ENCODE data around the gene COL4A1. TPM values are rescaled to one million over a fixed set of nuclear protein-coding genes. Genes with fewer than 3 reads are reported as not detected.

The COL4A1 gene
- total RNA-seq, 3 donors from 2014 or later: 19.0 to 308 (median 61.9) TPM

DNA sequence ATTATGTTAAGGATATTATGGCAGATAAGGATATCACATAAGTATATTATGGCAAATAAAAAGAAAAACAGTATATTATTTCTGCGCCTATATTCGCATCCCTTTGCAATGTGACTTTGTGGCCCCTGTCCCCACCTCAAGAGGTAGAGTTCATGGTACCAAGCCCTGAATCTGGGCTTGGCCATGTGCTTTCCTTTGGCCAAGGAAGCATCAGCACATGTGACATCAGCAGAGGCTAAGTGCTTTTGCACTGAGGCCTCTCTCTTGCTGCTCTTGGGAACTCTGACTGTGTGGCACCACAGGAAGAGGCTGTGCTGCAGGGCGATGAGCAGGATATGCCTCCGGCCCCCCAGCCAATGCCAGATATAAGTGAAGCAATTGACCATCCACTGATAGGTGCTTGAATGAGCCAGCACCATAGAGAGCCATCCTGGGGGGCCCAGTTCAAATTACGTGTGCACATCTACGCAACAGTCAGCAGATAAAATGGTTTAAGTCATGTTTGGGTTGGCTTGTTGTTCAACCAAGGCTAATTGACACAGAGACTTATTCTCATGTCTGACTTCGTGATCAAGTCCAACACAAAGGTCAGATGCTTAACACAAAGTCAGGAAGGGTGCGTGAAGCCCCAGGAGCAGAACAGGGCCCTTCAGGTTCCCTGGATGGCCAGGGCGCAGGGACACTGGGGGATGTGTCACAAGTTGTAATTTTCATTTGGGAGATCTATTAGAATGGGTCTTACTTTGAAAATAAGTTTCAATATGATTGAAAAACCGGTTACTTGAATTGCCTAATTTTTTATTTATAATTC, 173.3 kb downstream of the COL4A1 start:
- Histone ChIP-seq H3K4me1 (ENCODE audit: low read depth) (peaks cover 5% of the 10 kb centered on the region), H3K36me3 (ENCODE audit: low read depth) (no peaks in the 10 kb centered on the region), H3K4me3 (no peak overlapping the region), H3K9me3 (no peaks in the 10 kb centered on the region)
- no peak for ATAC-seq
- DNase-seq: no peak
- TF ChIP-seq, protein P1, sequence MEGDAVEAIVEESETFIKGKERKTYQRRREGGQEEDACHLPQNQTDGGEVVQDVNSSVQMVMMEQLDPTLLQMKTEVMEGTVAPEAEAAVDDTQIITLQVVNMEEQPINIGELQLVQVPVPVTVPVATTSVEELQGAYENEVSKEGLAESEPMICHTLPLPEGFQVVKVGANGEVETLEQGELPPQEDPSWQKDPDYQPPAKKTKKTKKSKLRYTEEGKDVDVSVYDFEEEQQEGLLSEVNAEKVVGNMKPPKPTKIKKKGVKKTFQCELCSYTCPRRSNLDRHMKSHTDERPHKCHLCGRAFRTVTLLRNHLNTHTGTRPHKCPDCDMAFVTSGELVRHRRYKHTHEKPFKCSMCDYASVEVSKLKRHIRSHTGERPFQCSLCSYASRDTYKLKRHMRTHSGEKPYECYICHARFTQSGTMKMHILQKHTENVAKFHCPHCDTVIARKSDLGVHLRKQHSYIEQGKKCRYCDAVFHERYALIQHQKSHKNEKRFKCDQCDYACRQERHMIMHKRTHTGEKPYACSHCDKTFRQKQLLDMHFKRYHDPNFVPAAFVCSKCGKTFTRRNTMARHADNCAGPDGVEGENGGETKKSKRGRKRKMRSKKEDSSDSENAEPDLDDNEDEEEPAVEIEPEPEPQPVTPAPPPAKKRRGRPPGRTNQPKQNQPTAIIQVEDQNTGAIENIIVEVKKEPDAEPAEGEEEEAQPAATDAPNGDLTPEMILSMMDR (IDR thresholded peaks at IDR 0.05): no peak
- intact Hi-C loops (cut with DNase I, micrococcal nuclease): no loop called here

DNA sequence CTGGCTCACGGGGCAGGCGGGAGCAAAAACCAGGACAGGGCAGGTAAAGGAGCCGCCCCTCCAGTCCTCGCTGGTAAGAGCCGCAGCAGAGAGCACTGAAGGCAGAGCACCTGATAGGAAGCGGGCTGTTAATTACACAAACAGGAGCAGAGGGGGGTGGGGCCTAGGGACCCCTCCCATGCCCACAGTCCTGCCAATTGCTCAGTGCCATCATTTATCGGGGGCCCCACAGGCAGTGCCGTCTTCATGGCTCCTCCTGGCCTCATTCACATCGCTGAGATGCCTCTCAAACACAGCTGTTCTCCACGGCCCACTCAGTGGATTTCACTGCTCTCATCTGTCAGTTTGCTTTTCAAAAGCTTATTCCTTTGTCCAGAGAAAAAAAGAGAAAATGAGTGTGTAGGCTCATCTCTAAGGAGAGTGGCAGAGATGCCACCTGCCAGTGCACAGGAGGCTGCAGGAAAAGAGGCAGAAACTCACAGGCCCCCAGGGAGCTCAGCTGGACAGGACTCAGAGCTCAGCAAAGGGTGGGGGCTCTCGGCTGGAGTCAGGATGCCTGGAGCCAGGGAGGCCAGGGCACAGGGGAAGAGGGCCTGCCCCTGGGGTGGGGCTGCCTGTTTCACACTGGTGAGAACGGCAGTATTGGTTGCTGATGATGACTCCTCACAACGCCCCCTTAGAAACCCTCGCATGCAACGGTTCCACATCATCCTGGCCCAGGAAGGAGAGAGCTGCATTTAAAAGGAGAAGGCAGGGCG, 174.6 kb downstream of the COL4A1 start:
- intact Hi-C loops (cut with DNase I, micrococcal nuclease): no loop called here
- no peaks in the 10 kb centered on the region for H3K9me3 ChIP-seq
- H3K4me1 ChIP-seq (ENCODE audit: low read depth): peaks cover under 1% of the 10 kb centered on the region
- DNase-seq (no peak), ATAC-seq (no peak)
- TF ChIP-seq, protein P1 (IDR thresholded peaks at IDR 0.05): no peak
- no peaks in the 10 kb centered on the region for H3K36me3 ChIP-seq (ENCODE audit: low read depth)
- no peak overlapping the region for H3K4me3 ChIP-seq

DNA sequence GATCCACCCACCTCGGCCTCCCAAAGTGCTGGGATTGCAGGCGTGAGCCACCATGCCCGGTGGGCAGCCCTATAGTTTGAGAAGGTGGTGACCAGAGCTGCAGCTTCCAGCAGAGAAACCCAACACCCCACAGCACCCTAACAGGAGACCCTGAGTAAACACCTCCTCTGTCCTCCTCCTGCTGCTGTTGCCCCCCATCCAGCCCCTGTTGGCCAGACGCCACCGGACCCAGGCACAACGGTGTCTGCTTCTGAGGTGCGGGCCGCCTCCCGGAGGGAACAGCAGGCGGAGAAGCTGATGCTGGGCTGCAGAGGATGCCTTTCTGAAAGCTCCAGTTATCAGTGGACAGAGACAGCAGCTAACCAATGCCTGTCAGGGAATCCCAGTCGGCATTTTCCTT, 175.5 kb downstream of the COL4A1 start:
- no peaks in the 10 kb centered on the region for H3K36me3 ChIP-seq (ENCODE audit: low read depth)
- H3K9me3 ChIP-seq: no peaks in the 10 kb centered on the region
- no peak for DNase-seq
- no peak overlapping the region for H3K4me3 ChIP-seq
- TF ChIP-seq, protein P1 (IDR thresholded peaks at IDR 0.05): no peak
- H3K4me1 ChIP-seq (ENCODE audit: low read depth): no peaks in the 10 kb centered on the region
- intact Hi-C loops (cut with DNase I, micrococcal nuclease): no loop called here
- ATAC-seq: no peak

DNA sequence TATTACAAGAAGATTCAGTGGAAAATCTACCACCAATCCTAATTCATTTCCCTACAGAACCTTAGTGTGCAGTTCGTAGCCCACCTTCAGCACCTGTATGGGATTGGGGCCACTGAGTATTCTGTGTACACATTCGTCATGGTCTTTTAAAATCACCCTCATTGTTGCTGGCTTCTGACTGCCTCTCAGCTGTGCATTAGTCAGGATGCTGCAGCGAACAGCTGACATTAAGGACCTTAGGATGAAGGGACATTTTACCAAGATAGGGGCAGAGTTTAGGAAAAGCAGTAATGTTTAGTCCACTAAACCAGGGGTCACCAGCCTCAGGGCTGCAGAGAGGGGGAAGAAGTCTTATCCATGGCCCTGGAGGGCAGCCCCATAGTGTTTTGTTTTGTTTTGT, 176.5 kb downstream of the COL4A1 start:
- H3K36me3 ChIP-seq (ENCODE audit: low read depth): no peaks in the 10 kb centered on the region
- DNase-seq (no peak), ATAC-seq (no peak)
- TF ChIP-seq, protein P1 (IDR thresholded peaks at IDR 0.05): no peak
- H3K4me3 ChIP-seq: no peak overlapping the region
- H3K4me1 ChIP-seq (ENCODE audit: low read depth): no peaks in the 10 kb centered on the region
- no peaks in the 10 kb centered on the region for H3K9me3 ChIP-seq
- intact Hi-C loops (cut with DNase I, micrococcal nuclease): no loop called here

DNA sequence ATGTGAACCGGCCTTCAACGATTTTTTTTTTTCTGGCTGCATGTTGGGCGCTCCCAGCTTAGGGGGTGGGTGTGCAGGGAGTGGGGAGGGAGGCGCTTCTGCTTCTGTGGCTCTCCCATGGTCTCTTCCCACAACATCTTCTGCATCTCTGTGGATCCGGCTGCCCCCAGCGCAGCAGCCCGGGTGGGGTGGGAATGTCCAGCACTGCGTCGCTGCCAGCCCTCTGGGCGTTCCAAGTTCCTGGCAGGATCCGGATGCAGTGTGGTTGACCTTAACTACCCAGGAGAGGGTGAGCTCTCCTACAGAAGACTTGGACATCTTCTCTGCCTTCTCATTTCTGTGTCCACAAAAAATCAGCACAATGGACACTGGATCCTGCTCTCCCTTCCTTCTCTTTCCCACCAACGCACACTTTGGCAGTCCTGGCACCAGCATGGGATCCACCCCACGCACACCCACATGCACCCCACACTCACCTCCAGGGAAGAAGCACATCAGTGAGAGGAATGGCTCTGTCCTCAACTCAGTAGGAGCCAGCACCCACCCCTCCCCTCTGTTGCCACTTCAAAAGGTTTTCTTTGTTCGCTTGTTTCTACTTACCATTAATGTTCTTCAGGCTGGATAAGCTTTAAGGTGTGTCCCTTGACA, 177.3 kb downstream of the COL4A1 start:
- Histone ChIP-seq H3K36me3 (ENCODE audit: low read depth) (no peaks in the 10 kb centered on the region), H3K4me3 (no peak overlapping the region), H3K4me1 (ENCODE audit: low read depth) (no peaks in the 10 kb centered on the region), H3K9me3 (no peaks in the 10 kb centered on the region)
- DNase-seq (no peak), ATAC-seq (no peak)
- TF ChIP-seq, protein P1 (IDR thresholded peaks at IDR 0.05): no peak
- intact Hi-C loops (cut with DNase I, micrococcal nuclease): no loop called here

Data from mucosa of descending colon (tissue), 3 donors.